HepG2 (cell line): ENCODE data around the gene MCOLN1.

ENCODE experiments used
- ATF3 ChIP-seq: sonication (generic); formaldehyde crosslinking; IDR thresholded peaks from 2 replicates; pipeline ENCODE4 v1.4.0; 2020; ENCODE audit warnings: missing genetic modification reagents
- CTCF ChIP-seq: sonication (generic); formaldehyde crosslinking; IDR thresholded peaks from 2 replicates; pipeline ENCODE4 v1.5.0; 2020; ENCODE audit warnings: mild to moderate bottlenecking, missing genetic modification reagents, moderate library complexity
- E2F5 ChIP-seq: sonication (generic); formaldehyde crosslinking; conservative IDR thresholded peaks from 2 replicates; pipeline ENCODE4 v1.4.0; 2020; ENCODE audit warnings: missing genetic modification reagents
- MTF1 ChIP-seq: sonication (generic); formaldehyde crosslinking; IDR thresholded peaks from 2 replicates; pipeline ENCODE4 v1.5.0; 2020; ENCODE audit warnings: missing genetic modification reagents
- NFE2L2 ChIP-seq: fragments of 150-350 bp; IDR thresholded peaks from 2 replicates; pipeline ENCODE4 v1.6.1; 2014; ENCODE audit warnings: low read length
- POLR2AphosphoS2 ChIP-seq: IDR thresholded peaks from 2 replicates; pipeline ENCODE4 v1.6.1; 2011; ENCODE audit warnings: low read depth, low read length, improper control_type of control experiment
- ZBTB38 ChIP-seq: sonication (generic); formaldehyde crosslinking; IDR thresholded peaks from 2 replicates; pipeline ENCODE4 v1.5.1; 2020; ENCODE audit warnings: mild to moderate bottlenecking, missing genetic modification reagents
- ZKSCAN8 ChIP-seq: IDR thresholded peaks from 2 replicates; pipeline ENCODE4 v1.6.1; 2016; ENCODE audit warnings: borderline replicate concordance, missing genetic modification reagents, missing compliant biosample characterization
- ZNF431 ChIP-seq: sonication (generic); formaldehyde crosslinking; IDR thresholded peaks from 2 replicates; pipeline ENCODE4 v1.9.0; 2022; ENCODE audit warnings: missing genetic modification reagents, low read depth, mild to moderate bottlenecking, borderline replicate concordance
- ZNF576 ChIP-seq: sonication (generic); formaldehyde crosslinking; IDR thresholded peaks from 2 replicates; pipeline ENCODE4 v1.4.0; 2020; ENCODE audit warnings: mild to moderate bottlenecking, missing genetic modification reagents

GRCh38 chr19:7582446-7582845 is 60.0 kb downstream of the MCOLN1 start:
- TF ChIP-seq CTCF (CRISPR knock-in tag) (no peak), ZNF431 (no peak), MTF1 (CRISPR knock-in tag) (no peak), ZBTB38 (CRISPR knock-in tag) (no peak), ZKSCAN8 (CRISPR knock-in tag) (no peak), E2F5 (CRISPR knock-in tag) (no peak), POLR2AphosphoS2 (no peak), ATF3 (CRISPR knock-in tag) (no peak), ZNF576 (no peak), NFE2L2 (no peak)
